ENCODE measurements around the gene SLC6A20. TPM values are rescaled to one million over a fixed set of nuclear protein-coding genes. Genes with fewer than 3 reads are reported as not detected.
A peak's percentile ranks its signal among the peaks of the same experiment; 100 is the strongest.

SLC6A20 gene
- total RNA-seq, 1 donor from 2014 or later, result 1.5 TPM

GRCh38 chr3:45794177-45794560 lies 2.2 kb downstream of the SLC6A20 start:
- H3K36me3 Mint-ChIP-seq, result peaks cover 9% of the 10 kb centered on the region
- DNase-seq (ENCODE audit: extremely low spot score, unreplicated experiment), result peak; percentile 24
- peaks cover 78% of the 10 kb centered on the region for H3K27me3 Mint-ChIP-seq
- H3K27ac Mint-ChIP-seq, result peak overlapping the region; percentile 37
- peak overlapping the region; percentile 60 for H3K4me3 Mint-ChIP-seq
- peaks cover 21% of the 10 kb centered on the region for H3K4me1 Mint-ChIP-seq (ENCODE audit: unreplicated experiment)
- H3K9me3 Mint-ChIP-seq, result peaks cover 11% of the 10 kb centered on the region
- no peak for TF ChIP-seq CTCF (conservative IDR thresholded peaks at IDR 0.05)

- Mint-ChIP-seq H3K4me1 (ENCODE audit: unreplicated experiment) (peaks cover 21% of the 10 kb centered on the region), H3K9me3 (peaks cover 16% of the 10 kb centered on the region), H3K36me3 (peaks cover 9% of the 10 kb centered on the region), H3K4me3 (peak overlapping the region; percentile 60), H3K27me3 (peaks cover 72% of the 10 kb centered on the region), H3K27ac (peak overlapping the region; percentile 37)
- no peak for TF ChIP-seq CTCF (conservative IDR thresholded peaks at IDR 0.05)
- DNase-seq (ENCODE audit: extremely low spot score, unreplicated experiment), result peak; percentile 60
Observed at GRCh38 chr3:45793482-45794176, 2.7 kb downstream of the SLC6A20 start.

- Mint-ChIP-seq H3K27me3 (peaks cover 65% of the 10 kb centered on the region), H3K4me3 (no peak overlapping the region), H3K4me1 (ENCODE audit: unreplicated experiment) (peaks cover 21% of the 10 kb centered on the region), H3K36me3 (peaks cover 9% of the 10 kb centered on the region), H3K9me3 (peaks cover 17% of the 10 kb centered on the region), H3K27ac (no peak overlapping the region)
- DNase-seq (ENCODE audit: extremely low spot score, unreplicated experiment), result peak; percentile 47
- TF ChIP-seq CTCF (conservative IDR thresholded peaks at IDR 0.05), result no peak
Observed at GRCh38 chr3:45792516-45793172, 3.7 kb downstream of the SLC6A20 start.

- Mint-ChIP-seq H3K4me3 (no peak overlapping the region), H3K27me3 (peaks cover 63% of the 10 kb centered on the region), H3K4me1 (ENCODE audit: unreplicated experiment) (peaks cover 21% of the 10 kb centered on the region), H3K36me3 (peaks cover 9% of the 10 kb centered on the region), H3K27ac (no peak overlapping the region), H3K9me3 (peaks cover 17% of the 10 kb centered on the region)
- TF ChIP-seq CTCF (conservative IDR thresholded peaks at IDR 0.05), result no peak
- DNase-seq (ENCODE audit: extremely low spot score, unreplicated experiment), result peak; percentile 32
Observed at GRCh38 chr3:45792036-45792435, 4.3 kb downstream of the SLC6A20 start.

GRCh38 chr3:45790596-45790995 lies 5.7 kb downstream of the SLC6A20 start:
- H3K36me3 Mint-ChIP-seq, result peaks cover 9% of the 10 kb centered on the region
- peak; percentile 39 for DNase-seq (ENCODE audit: extremely low spot score, unreplicated experiment)
- no peak overlapping the region for H3K27ac Mint-ChIP-seq
- no peak overlapping the region for H3K4me3 Mint-ChIP-seq
- H3K9me3 Mint-ChIP-seq, result peaks cover 17% of the 10 kb centered on the region
- peaks cover 54% of the 10 kb centered on the region for H3K27me3 Mint-ChIP-seq
- no peak for TF ChIP-seq CTCF (conservative IDR thresholded peaks at IDR 0.05)
- H3K4me1 Mint-ChIP-seq (ENCODE audit: unreplicated experiment), result peaks cover 17% of the 10 kb centered on the region

All from type B pancreatic cell (in vitro differentiated cells).